GM19035 (cell line): ENCODE data around the gene ANO8.
"Not testable (repeated sequence)": the region's sequence is repeated elsewhere in the genome, so short reads cannot be mapped to it uniquely, and the experiment has no call there.

Experiments used
- ATAC-seq: cut with Tn5 transposase; IDR thresholded peaks from one replicate; pipeline ENCODE4 v1.9.1; 2021; ENCODE audit not compliant: unreplicated experiment

ANO8 gene

GRCh38 chr19:17334414-17335409 is at the start of gene ANO8:
Gene ANO8 (minus strand): TSS chr19:17334855. CDS start chr19:17334670, 185 bp downstream.
- peak; percentile 47 for ATAC-seq

- no peak for ATAC-seq
Measured at GRCh38 chr19:17380426-17381138, 45.9 kb upstream of the ANO8 start.

DNA sequence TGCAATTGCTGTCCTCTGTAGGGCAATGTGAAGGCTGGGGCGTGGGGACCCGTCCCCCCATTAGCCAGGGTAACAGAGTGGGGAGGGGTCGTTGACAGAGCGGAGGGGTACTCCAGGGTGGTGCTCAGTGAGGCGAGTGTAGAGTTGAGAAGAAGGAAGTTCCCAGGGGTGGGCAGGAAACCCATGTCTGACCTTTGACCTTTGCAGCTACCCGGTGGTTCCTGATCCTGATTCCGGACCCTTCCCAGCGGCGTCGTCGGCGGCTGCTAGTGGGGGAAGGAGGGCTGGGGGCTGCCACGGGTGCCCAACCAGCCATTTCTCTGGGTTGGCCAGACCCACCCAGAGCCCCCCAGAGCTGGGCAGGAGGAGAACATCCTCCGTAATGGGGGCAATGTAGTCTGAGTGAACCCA is 44.6 kb upstream of the ANO8 start:
- ATAC-seq = no peak

- no peak for ATAC-seq
Measured at GRCh38 chr19:17378271-17378670, 43.6 kb upstream of the ANO8 start.

- ATAC-seq = no peak
Measured at GRCh38 chr19:17376935-17377600, 42.4 kb upstream of the ANO8 start, which contains the start of gene PLVAP. Gene PLVAP (minus strand): TSS chr19:17377342. CDS start chr19:17377288, 54 bp downstream.

GRCh38 chr19:17370026-17370587 is 35.5 kb upstream of the ANO8 start:
- ATAC-seq = peak; percentile 86

DNA sequence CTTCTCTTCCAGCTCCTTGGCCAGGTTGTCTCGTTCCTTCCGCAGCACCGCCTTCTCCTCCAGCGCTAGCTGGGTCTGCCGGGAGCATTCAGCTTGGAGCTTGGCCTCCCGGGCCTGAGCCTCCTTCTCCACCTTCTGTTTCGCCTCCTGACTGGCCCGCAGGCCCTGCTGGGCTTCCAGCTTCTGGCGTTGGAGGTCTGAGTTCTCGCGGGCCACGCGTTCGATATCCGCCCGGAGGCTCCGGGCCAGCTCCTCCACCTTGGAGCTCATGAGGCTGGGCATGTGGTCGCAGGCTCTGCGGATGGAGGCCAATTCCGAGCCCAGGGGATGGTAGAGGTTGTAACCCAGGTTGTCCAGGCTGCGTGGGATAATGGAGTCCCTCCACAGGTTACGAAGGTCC is 30.7 kb upstream of the ANO8 start:
- ATAC-seq = no peak

- not testable (repeated sequence) for ATAC-seq
Measured at GRCh38 chr19:17363852-17364605, 29.4 kb upstream of the ANO8 start.

- no peak for ATAC-seq
Measured at GRCh38 chr19:17359905-17360800, 25.5 kb upstream of the ANO8 start.

DNA sequence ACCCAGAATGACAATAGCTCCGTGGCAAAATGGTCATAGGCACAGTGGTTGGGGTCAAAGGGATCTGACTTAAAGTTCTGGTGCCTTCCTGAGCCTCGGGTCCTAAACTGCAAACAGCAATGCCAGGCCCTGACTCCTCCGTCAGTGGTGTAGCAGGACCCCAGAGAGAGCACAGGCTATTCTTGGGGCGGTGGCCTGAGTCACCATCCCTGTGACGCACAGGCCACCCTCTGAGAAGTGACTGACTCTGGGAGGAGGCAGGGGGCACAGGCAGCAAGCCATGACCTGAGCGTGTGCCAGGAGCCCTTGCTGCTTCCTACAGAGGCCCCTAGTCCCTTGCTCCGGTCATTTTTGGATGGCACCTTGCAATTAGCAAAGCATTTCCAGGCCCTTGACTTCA is 23.7 kb upstream of the ANO8 start:
- no peak for ATAC-seq

DNA sequence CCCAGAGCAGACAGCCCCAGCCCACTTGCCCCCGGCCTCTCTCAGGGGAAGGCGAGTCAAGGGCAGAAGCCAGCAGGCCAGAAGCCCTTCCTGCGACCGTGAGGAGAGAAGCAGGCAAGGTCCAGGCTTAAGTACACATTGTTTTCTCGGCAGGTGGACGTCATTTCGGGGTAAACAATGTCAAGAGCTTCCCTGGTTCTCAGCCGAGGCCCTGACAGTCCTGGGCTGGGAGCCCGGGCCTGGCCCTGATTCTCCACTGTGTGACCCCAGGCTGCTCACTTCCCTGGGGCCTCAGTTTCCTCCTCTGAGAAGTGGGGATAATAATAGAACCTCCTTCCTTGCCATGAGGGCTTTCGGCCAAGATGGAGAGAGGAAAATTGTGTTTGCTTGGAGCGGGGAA is 23.1 kb upstream of the ANO8 start:
- ATAC-seq = no peak

DNA sequence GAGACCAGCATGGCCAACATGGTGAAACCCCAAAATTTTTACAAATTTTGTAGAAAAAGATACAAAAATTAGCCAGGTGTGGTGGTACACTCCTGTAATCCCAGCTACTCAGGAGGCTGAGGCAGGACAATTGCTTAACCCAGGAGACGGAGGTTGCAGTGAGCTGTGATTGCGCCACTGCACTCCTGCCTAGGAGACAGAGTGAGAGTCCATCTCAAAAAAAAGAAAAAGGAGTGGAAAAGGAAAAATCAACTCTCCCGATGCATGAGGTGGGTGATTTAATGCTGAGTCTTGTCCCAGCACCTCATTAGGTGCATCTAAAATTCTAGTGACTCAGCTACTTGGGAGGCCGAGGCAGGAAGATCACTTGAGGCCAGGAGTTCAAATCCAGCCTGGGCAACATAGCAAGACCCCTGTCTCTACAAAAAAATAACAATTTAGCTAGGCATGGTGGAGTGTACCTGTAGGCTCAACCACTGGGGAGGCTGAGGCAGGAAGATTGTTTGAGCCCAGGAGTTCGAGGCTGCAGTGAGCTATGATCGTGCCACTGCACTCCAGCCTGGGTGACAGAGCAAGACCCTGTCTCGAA is 22.5 kb upstream of the ANO8 start:
- ATAC-seq = no peak

- ATAC-seq = no peak
Measured at GRCh38 chr19:17353386-17353785, 18.7 kb upstream of the ANO8 start.

GRCh38 chr19:17352608-17353280 is 18.1 kb upstream of the ANO8 start:
- no peak for ATAC-seq

- no peak for ATAC-seq
Measured at GRCh38 chr19:17351815-17352435, 17.3 kb upstream of the ANO8 start.

- ATAC-seq = no peak
Measured at GRCh38 chr19:17348700-17349099, 14.0 kb upstream of the ANO8 start.

- no peak for ATAC-seq
Measured at GRCh38 chr19:17347877-17348276, 13.2 kb upstream of the ANO8 start.

DNA sequence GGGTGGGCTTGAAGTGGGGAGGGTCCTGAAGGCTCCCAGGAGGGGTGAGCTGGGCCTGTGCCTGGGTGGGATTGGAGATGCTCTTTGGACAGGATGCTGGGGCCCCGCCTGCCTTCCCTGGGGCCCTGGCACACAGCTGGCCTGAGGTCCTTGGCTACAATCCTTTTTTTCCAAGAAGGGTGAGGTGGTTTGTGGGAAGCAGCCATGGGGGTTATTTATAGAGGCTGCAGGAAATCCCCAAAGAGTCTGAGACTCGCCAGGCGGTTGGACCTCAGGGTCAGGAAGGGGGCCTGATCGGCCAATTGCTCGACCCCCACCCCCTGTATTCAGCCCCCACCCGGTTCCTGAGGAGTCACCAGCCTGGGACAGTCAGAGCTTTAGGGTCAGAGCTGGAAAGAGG is 12.7 kb upstream of the ANO8 start:
- ATAC-seq = no peak
